Endothelial cell of umbilical vein (primary cell): Measurements from ENCODE around the gene RALGAPB. TPM values are rescaled to one million over a fixed set of nuclear protein-coding genes. Genes with fewer than 3 reads are reported as not detected.

Source experiments
- BruUV-seq: library from RNA; stranded (reverse); fragments of 400-500 nt; replicated peaks from 2 replicates; lab custom pipeline; 2021; lab: Mats Ljungman, UMichigan
- CTCF ChIA-PET: fragments of 300-600, 350-600 bp; sonication (Branson Sonifier 250); formaldehyde crosslinking; loops from one replicate; lab custom pipeline; 2021; ENCODE audit warnings: antibody characterized with exemption, inconsistent platforms; lab: Charles Lee
- POLR2A ChIA-PET: fragments of 300-600, 350-600 bp; sonication (Branson Sonifier 250); formaldehyde crosslinking; loops from one replicate; lab custom pipeline; 2021; ENCODE audit warnings: antibody characterized with exemption, inconsistent platforms; lab: Charles Lee
- DNase-seq: peaks from one replicate; pipeline ENCODE4 v3.0.0-alpha.2; 2011; ENCODE audit warnings: low read depth, low spot score
- FAIRE-seq: peaks from 2 replicates; lab custom pipeline; 2011; peaks lifted over from hg19 to GRCh38; lab: Jason Lieb, UNC
- H2AFZ ChIP-seq: 2 replicates; pipeline ENCODE4 v1.6.0; 2012; ENCODE audit warnings: low read depth, low read length, control low read depth, inconsistent platforms
- H3K27ac ChIP-seq: 2 replicates; pipeline ENCODE4 v1.5.1; 2011; ENCODE audit warnings: low read depth, mild to moderate bottlenecking, control low read depth, low read length, moderate library complexity; ENCODE audit not compliant: insufficient read depth
- H3K27me3 ChIP-seq, 2 experiments: 2 replicates each; pipeline versions ENCODE4 v1.6.0 to v1.6.1; 2011; ENCODE audit warnings: low read length in 2 of 2, mixed read lengths in 1 of 2; ENCODE audit not compliant: control insufficient read depth in 2 of 2, insufficient read depth in 2 of 2
- H3K36me3 ChIP-seq, 2 experiments: 2 replicates in 1 of 2; 3 replicates in 1 of 2; pipeline ENCODE4 v1.5.1; 2011; ENCODE audit warnings: low read length in 2 of 2, mild to moderate bottlenecking in 1 of 2, moderate library complexity in 1 of 2; ENCODE audit not compliant: control insufficient read depth in 2 of 2, insufficient read depth in 2 of 2; ENCODE audit errors: extremely low read depth in 1 of 2
- H3K4me1 ChIP-seq: 3 replicates; pipeline ENCODE4 v1.5.1; 2011; ENCODE audit warnings: mild to moderate bottlenecking, low read length; ENCODE audit not compliant: control insufficient read depth, insufficient read depth; ENCODE audit errors: extremely low read depth
- H3K4me2 ChIP-seq: 2 replicates; pipeline ENCODE4 v1.6.1; 2011; ENCODE audit warnings: low read length, control low read depth, mixed read lengths; ENCODE audit not compliant: insufficient read depth
- H3K4me3 ChIP-seq, 3 experiments: fragments of 200-600 bp in 1 of 3; sonication (generic), shearing (Covaris generic) in 1 of 3; replicated peaks in 1 of 3; 2 replicates each; pipeline ENCODE4 v1.5.1; 2011 to 2016; ENCODE audit warnings: control low read depth in 3 of 3, low read length in 3 of 3, mild to moderate bottlenecking in 2 of 3, inconsistent platforms in 1 of 3, low read depth in 1 of 3, moderate library complexity in 1 of 3; ENCODE audit not compliant: insufficient read depth in 1 of 3
- H3K79me2 ChIP-seq: 2 replicates; pipeline ENCODE4 v1.6.0; 2012; ENCODE audit warnings: low read length, inconsistent platforms; ENCODE audit not compliant: control insufficient read depth, insufficient read depth
- H3K9ac ChIP-seq: replicated peaks from 2 replicates; pipeline ENCODE3; 2011; ENCODE audit warnings: low read length, control low read depth; ENCODE audit not compliant: insufficient read depth; ENCODE audit errors: extremely low read depth
- H3K9me1 ChIP-seq: replicated peaks from 3 replicates; pipeline ENCODE4 v1.6.0; 2011; ENCODE audit warnings: mild to moderate bottlenecking, low read length; ENCODE audit not compliant: control insufficient read depth, insufficient read depth; ENCODE audit errors: extremely low read depth
- H3K9me3 ChIP-seq: replicated peaks from 2 replicates; pipeline ENCODE4 v1.5.1; 2012; ENCODE audit warnings: low read length, inconsistent platforms; ENCODE audit not compliant: control insufficient read depth, insufficient read depth
- H4K20me1 ChIP-seq: replicated peaks from 2 replicates; pipeline ENCODE3; 2011; ENCODE audit warnings: mild to moderate bottlenecking, low read length; ENCODE audit not compliant: control insufficient read depth, insufficient read depth; ENCODE audit errors: extremely low read depth
- CTCF ChIP-seq, 2 donors: IDR thresholded peaks; 1 replicate in 1 of 2; 2 replicates in 1 of 2; pipeline ENCODE4 v1.5.1; 2011; ENCODE audit warnings: low read length in 2 of 2, mild to moderate bottlenecking in 2 of 2, moderate library complexity in 2 of 2, control low read depth in 1 of 2, inconsistent platforms in 1 of 2, low read depth in 1 of 2; ENCODE audit not compliant: insufficient read depth in 1 of 2; ENCODE audit errors: extremely low read depth in 1 of 2
- EZH2 ChIP-seq: IDR thresholded peaks from 2 replicates; pipeline ENCODE4 v1.6.1; 2012; ENCODE audit warnings: borderline replicate concordance, low read depth, mild to moderate bottlenecking, moderate library complexity, low read length, inconsistent platforms; ENCODE audit not compliant: severe bottlenecking
- FOS ChIP-seq: IDR thresholded peaks from 2 replicates; pipeline ENCODE4 v1.6.1; 2011; ENCODE audit warnings: mild to moderate bottlenecking, low read length, moderate library complexity, borderline replicate concordance; ENCODE audit not compliant: insufficient read depth
- GATA2 ChIP-seq: IDR thresholded peaks from 2 replicates; pipeline ENCODE4 v1.7.0; 2011; ENCODE audit warnings: low read depth, mild to moderate bottlenecking, moderate library complexity, mixed read lengths, low read length; ENCODE audit not compliant: insufficient read length, insufficient read depth
- JUN ChIP-seq: IDR thresholded peaks from 2 replicates; pipeline ENCODE4 v1.6.1; 2011; ENCODE audit warnings: borderline replicate concordance, low read depth; ENCODE audit not compliant: insufficient read length, insufficient read depth
- MAX ChIP-seq: IDR thresholded peaks from 2 replicates; pipeline ENCODE4 v1.6.1; 2011; ENCODE audit not compliant: insufficient read depth, insufficient read length
- MYC ChIP-seq: IDR thresholded peaks from one replicate; pipeline ENCODE4 v1.6.1; 2011; ENCODE audit warnings: mild to moderate bottlenecking, low read depth, low read length
- POLR2A ChIP-seq: IDR thresholded peaks from 2 replicates; pipeline ENCODE4 v1.6.1; 2012; ENCODE audit warnings: low read depth, mild to moderate bottlenecking, control low read depth, low read length
- POLR2AphosphoS5 ChIP-seq: IDR thresholded peaks from 2 replicates; pipeline ENCODE4 v1.6.1; 2012; ENCODE audit warnings: low read depth, mild to moderate bottlenecking, control low read depth, low read length, moderate library complexity; ENCODE audit not compliant: insufficient read depth
- dilution Hi-C: fragments of 300-500 bp; cut with MboI; formaldehyde crosslinking; loops from one replicate; pipeline ENCODE4 v1.15.0; 2019; ENCODE audit warnings: low sequenced_read_pairs; ENCODE audit not compliant: extremely low pct_ligation_motif_present
- intact Hi-C: fragments of 100-400 bp; cut with micrococcal nuclease; formaldehyde crosslinking; loops from one replicate; pipeline ENCODE4 v1.10.0; 2022
- polyA plus RNA-seq, 4 experiments: library from polyadenylated mRNA; depleted of rRNA in 3 of 4; stranded (reverse) in 3 of 4; unstranded in 1 of 4; fragments of >200 nt; gene quantifications; 2 replicates each; pipeline versions ENCODE4 v1.2.1 to v1.2.3, GENCODE V29; 2011 to 2012; ENCODE audit warnings: missing spikeins in 1 of 4
- total RNA-seq: library from RNA; stranded (reverse); gene quantifications from 2 replicates; pipeline ENCODE4 v1.2.3, GENCODE V29; 2021

The RALGAPB gene
- total and polyA plus RNA-seq, 2 donors (not counting 3 experiments of a cell fraction or from before 2014, with no cell fraction given) = 12.8 to 38.7 TPM

GRCh38 chr20:38600057-38600456, 127.4 kb downstream of the RALGAPB start:
- Histone ChIP-seq H3K9me1 (no peaks in the 10 kb centered on the region), H3K9me3 (no peaks in the 10 kb centered on the region), H3K4me1 (peaks cover 15% of the 10 kb centered on the region), H3K9ac (no peak overlapping the region), H3K79me2 (no peaks in the 10 kb centered on the region), H3K4me2 (no peak overlapping the region), H4K20me1 (no peaks in the 10 kb centered on the region), H3K36me3 (no peaks in the 10 kb centered on the region), H2AFZ (no peak overlapping the region), H3K4me3 (no peak overlapping the region), H3K27ac (no peak overlapping the region), H3K27me3 (peaks cover 0 to 1% of the 10 kb centered on the region in 2 experiments)
- TF ChIP-seq FOS (no peak), EZH2 (no peak), CTCF (IDR thresholded peaks at IDR 0.05; ENCODE audit: extremely low read depth in 1 of 2, insufficient read depth in 1 of 2, low read depth in 1 of 2, low read length in 2 of 2) (no peak), POLR2A (no peak), MAX (no peak), JUN (no peak), GATA2 (no peak), MYC (no peak), POLR2AphosphoS5 (no peak)
- dilution Hi-C loops (no loop called here), intact Hi-C loops (no loop called here)
- DNase-seq (no peak), FAIRE-seq (no peak)
- ChIA-PET CTCF (no interaction called here), POLR2A (no interaction called here)
- no TSS peak for BruUV-seq
